ENCODE measurements around the gene GRIK5. TPM values are rescaled to one million over a fixed set of nuclear protein-coding genes. Genes with fewer than 3 reads are reported as not detected.
A peak's percentile ranks its signal among the peaks of the same experiment; 100 is the strongest.

Gene GRIK5
- total and polyA plus RNA-seq, 2 of the 8 experiments (the other 6 are each of a cell fraction or from before 2014, with no cell fraction given), result 17.8 to 42.9 TPM

- TF ChIP-seq CBX8 (IDR thresholded peaks at IDR 0.05; ENCODE audit: borderline replicate concordance, low read depth, low read length), result no peak
- TF ChIP-seq SRF (IDR thresholded peaks at IDR 0.05; ENCODE audit: low read depth, low read length), result peak; percentile 7; the same call in 1 of the 2 replicates
- TF ChIP-seq POLR2AphosphoS5 (IDR thresholded peaks at IDR 0.05; ENCODE audit: low read depth, low read length), result no peak
- no peak for TF ChIP-seq CBX5 (IDR thresholded peaks at IDR 0.05; ENCODE audit: low read depth, low read length)
- 0 out of 2 replicates have a peak, but pooled peaks have one; percentile 28 for TF ChIP-seq KDM5A (IDR thresholded peaks at IDR 0.05; ENCODE audit: low read length)
- TF ChIP-seq KDM1A (IDR thresholded peaks at IDR 0.05; ENCODE audit: borderline replicate concordance, low read length), result no peak
- TF ChIP-seq PHF8 (conservative IDR thresholded peaks at IDR 0.05; ENCODE audit: low read depth, low read length), result no peak
- no peak for TF ChIP-seq SP4 (IDR thresholded peaks at IDR 0.05; ENCODE audit: low read length)
- TF ChIP-seq TBP (IDR thresholded peaks at IDR 0.05; ENCODE audit: low read depth, low read length), result no peak; the same call in 1 of the 2 replicates
- no peak for TF ChIP-seq EZH2 (IDR thresholded peaks at IDR 0.05; ENCODE audit: low read depth, low read length, severe bottlenecking)
- peak; percentile 100 for TF ChIP-seq RAD21 (IDR thresholded peaks at IDR 0.05 in 1 of 2, conservative IDR thresholded peaks at IDR 0.05 in 1 of 2; ENCODE audit: low read depth in 2 of 2, low read length in 2 of 2)
These were observed 38.8 kb upstream of the GRIK5 start (continued) for GRCh38 chr19:42108527-42109389.
